NCI-H1092 treated with DMSO at 0.1 percent for 48 hours (cell line): ENCODE results near the gene UBE2F.
"Not testable (repeated sequence)": the region's sequence is repeated elsewhere in the genome, so short reads cannot be mapped to it uniquely, and the experiment has no call there.

Source experiments
- DNase-seq: peaks from one replicate; lab custom pipeline; 2025; lab: John Stamatoyannopoulos, UW

The UBE2F gene

GRCh38 chr2:238053191-238053776 is 86.5 kb downstream of the UBE2F start:
- no peak for DNase-seq

GRCh38 chr2:238055841-238056240 is 89.0 kb downstream of the UBE2F start:
- DNase-seq = no peak

DNA sequence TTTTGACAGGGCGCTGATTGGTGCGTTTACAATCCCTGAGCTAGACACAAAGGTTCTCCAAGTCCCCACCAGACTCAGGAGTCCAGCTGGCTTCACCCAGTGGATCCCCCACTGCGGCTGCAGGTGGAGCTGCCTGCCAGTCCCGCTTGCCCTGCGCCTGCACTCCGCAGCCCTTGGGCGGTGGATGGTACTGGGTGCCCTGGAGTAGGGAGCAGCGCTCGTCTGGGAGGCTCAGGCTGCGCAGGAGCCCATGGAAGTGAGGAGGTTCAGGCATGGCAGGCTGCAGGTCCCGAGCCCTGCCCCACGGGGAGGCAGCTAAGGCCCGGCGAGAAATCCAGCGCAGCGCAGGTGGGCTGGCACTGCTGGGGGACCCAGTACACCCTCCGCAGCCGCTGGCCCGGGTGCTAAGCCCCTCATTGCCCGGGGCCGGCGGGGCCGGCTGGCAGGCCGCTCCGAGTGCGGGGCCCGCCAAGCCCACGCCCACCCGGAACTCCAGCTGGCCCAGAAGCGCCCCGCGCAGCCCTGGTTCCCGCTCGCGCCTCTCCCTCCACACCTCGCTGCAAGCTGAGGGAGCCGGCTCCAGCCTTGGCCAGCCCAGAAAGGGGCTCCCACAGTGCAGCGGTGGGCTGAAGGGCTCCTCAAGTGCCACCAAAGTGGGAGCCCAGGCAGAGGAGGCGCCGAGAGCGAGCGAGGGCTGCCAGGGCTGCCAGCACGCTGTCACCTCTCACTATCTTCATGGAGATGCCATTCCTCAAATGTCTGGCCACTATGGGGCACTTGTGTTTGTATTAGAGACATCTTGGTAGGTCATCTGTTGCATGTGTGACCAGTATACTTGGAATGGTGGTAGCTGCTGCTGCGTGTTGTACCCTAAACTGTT is 91.1 kb downstream of the UBE2F start:
- DNase-seq = not testable (repeated sequence)

- no peak for DNase-seq
Measured at GRCh38 chr2:238059505-238059904, 92.7 kb downstream of the UBE2F start.

- DNase-seq = no peak
Measured at GRCh38 chr2:238060096-238060541, 93.3 kb downstream of the UBE2F start.

DNA sequence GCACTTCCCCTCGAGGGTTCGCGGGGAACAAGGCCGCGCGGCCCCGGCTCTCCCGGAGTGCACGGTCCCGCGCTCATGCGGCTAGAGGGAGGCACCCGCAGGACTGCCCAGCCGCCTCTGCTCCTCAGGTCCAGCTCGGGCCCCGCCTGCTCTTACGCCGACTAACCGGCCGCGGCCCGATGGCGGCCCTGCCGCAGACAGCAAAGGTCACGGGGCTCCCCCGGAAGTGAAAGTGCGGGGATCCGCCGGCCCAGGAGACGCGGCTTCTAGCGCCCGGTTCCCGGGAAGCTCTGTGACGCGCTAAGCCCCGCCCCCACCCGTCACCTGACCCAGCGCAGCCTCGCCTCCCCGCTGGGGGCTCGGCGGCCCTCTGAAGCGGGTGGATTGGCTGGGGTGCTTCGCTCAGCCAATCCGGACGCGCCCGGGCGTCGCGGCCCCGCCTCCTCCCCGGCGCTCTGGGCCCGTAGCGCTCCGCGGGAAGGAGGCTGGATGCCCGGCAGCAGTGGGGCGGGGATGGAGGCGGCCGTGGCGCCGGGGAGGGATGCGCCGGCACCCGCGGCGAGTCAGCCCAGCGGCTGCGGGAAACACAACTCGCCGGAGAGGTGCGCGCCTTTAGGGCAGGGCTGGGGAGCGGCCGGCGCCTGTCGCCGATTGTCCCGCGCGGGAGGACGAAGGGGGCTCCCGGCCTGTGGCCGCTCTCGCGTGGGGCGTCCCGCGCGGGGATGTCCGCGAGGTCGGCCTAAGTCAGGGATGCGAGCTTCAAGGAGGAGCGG is 93.9 kb downstream of the UBE2F start, which contains the start of gene SCLY:
SCLY (plus strand) TSS at position 460 of the 773 bp plus-strand sequence; CDS start at position 514, 54 bp downstream.
- DNase-seq = peak; percentile 90

GRCh38 chr2:238061315-238062202 is 94.7 kb downstream of the UBE2F start:
- peak; percentile 14 for DNase-seq

- DNase-seq = no peak
Measured at GRCh38 chr2:238063414-238064189, 96.8 kb downstream of the UBE2F start.

GRCh38 chr2:238064376-238064775 is 97.6 kb downstream of the UBE2F start:
- DNase-seq = no peak

GRCh38 chr2:238065071-238065846 is 98.4 kb downstream of the UBE2F start:
- no peak for DNase-seq

DNA sequence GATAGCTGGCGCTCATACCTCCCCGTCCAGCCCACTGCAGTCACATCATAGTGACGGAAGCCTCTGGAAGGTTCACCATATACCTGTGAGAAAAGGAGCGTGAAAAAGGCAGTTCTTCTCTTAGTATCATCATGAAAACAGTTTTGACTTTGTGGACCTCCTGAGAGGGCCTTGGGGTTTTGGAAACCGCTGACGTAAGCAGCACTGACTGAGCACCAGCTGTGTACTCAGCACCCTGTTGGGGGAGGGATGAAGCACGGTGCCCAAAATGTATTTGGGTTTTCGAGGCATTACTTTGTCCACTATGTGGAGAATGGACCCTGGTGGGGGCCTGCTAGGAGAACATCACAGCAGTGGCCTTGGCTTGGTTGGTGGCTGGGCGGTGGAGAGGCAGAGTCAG is 99.4 kb downstream of the UBE2F start:
- DNase-seq = no peak

- not testable (repeated sequence) for DNase-seq
Measured at GRCh38 chr2:238066718-238067117, 99.9 kb downstream of the UBE2F start.

DNA sequence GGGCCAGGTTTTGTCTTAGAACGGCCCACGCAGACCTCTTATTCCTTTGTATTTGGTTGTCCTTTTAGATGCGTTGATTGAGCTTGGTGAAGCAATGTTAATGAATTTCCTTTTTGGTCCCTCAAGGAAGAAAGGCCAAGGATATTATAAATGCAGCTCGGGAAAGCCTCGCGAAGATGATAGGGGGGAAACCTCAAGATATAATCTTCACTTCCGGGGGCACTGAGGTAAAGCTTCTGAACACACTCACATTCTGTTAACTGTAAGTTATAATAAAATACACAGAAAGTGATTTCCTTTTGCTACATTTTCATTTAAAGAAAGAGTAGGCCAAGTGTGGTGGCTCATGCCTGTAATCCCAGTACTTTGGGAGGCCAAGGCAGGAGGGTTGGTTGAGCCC is 101.1 kb downstream of the UBE2F start:
- no peak for DNase-seq

DNA sequence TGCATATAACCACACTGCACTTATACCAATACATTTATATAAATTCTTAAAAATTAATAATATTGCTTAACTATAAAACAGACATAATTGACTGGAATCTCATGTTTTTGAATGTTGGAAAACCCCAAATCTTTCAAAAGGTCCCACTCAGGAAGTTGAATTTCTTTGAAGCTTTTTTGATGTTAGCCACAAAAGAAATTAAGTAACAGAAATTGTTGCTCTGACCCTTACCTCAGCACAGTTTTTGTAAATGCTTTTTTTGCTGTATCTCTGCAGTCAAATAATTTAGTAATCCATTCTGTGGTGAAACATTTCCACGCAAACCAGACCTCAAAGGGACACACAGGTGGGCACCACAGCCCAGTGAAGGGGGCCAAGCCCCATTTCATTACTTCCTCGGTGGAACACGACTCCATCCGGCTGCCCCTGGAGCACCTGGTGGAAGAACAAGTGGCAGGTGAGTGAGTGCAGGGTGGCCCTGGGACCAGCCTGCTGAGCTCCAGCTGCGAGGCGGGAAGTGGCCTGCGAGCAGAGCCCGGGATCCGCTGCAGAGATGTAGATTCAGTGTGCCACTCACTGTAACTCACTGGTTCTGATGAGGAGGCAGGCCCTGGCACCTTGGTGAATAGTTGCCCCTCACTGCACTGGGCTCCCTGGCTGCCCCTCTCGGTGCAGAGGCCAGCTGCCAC is 102.4 kb downstream of the UBE2F start:
- DNase-seq = no peak

DNA sequence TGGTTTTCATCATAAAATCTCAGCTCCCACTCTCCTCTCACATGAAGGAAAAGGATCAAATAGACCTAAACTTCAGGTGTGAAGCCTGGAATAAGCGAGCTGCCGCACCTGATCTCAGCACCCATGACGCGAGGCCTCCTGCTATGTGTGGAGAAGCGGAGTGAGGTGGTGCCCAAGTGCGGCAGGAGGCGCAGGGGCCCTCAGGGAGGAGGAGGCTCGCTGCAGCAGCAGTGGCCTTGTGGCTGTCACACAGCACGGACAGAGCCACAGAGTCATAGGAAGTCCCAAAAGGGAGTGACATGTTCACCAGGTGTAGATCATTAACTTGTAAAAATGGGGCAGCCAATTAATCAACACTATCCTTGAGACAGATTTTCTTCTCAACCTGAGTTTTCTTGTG is 103.1 kb downstream of the UBE2F start:
- DNase-seq = no peak

- no peak for DNase-seq
Measured at GRCh38 chr2:238075397-238075796, 108.6 kb downstream of the UBE2F start.

DNA sequence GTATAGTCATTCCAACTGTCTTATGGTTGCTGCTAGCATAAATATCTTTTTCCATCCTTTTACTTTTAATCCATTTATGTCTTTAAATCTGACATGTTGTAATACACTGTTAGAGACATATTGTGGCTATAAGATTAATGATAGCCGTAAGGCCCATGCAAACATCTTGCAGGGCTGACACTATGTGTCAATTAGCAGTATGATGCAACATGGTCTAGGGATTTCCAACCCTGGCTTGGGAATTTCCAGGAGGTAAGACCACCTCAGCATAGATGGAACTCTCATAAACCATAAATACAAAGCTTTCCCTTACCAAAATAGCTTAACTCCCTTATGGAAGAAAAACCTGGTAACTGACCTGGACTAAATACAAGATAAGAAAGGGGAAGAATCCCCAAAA is 110.5 kb downstream of the UBE2F start:
- no peak for DNase-seq

- DNase-seq = no peak
Measured at GRCh38 chr2:238079874-238080327, 113.1 kb downstream of the UBE2F start.

DNA sequence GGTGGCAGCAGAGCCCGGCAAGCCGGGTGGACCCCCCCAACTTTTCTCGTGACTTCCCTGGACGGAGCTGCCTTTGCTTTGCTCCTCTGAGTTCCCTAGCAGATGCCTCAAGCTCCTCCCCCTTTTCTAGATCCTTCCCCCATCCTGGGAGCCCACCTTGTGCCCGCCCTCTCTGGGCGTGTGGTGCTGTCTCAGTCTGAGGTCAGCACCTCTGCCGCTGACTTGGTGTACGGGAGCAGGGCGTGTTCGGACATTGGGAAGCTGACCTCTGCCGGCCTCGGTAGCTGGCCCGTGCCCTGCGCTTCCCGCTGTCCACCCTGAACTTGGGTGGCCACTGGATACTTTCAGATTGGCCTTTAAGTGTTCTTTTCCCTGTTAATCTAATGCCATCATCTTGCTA is 113.7 kb downstream of the UBE2F start:
- no peak for DNase-seq
